ENCODE measurements around the gene SOD3.

The SOD3 gene

DNA sequence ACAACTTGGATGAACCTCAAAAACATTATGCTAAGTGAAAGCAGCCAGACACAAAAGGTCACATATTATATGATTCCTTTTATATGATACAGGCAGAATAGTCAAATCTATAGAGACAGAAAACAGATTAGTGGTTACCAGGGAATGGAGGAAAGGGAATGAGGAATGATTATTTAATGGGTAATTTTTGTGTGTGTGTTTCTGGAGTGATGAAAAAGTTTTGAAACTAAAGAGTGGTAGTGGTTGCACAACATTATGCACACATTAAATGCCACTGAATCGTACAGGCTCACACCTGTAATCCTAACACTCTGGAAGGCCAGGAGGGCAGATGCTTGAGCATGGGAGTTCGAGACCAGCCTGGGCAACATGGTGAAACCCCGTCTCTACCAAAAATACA, 19.6 kb upstream of the SOD3 start:
- DNase-seq: no peak

DNA sequence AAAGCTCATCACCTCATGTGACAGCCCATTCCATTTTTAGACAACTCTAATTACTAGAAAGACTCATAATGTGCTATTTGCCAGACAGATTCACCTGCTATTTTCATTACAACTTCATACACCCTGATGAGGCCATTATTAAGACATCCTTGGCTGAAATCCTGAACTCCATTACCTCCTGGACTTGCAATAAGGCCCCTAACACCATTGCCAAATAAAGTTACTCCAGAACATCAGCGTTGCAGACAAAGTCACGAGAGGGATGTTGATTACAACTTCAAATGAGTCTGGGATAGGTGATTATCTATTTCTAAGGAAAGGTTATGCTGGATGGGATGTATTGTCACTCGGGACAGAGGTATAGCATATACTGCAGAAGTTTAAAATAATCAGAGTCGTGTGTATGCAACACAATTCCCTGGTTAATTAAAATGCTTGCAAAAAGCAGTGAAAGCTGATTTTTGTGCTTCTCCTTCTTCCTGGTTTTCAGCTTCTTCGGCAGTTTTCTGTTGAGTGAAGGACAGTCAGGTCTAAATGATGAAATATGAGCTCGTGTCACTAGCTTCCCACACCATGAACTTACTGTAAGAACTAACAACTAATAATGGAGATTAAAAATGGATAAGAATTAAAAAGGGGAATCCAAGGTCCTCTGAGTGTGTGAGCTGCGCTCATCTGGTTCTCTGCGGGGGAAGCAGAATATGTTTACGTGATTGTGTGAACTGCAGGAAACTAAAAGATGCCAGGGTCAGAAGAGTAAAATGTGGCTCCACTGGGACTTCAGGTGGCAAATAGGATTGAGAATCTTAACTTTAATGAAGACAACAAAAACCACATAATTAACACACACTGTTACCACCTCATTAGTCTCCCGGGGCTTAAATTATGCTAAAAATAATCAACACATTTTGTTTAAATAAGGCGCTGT, 17.6 kb upstream of the SOD3 start:
- no peak for DNase-seq

DNA sequence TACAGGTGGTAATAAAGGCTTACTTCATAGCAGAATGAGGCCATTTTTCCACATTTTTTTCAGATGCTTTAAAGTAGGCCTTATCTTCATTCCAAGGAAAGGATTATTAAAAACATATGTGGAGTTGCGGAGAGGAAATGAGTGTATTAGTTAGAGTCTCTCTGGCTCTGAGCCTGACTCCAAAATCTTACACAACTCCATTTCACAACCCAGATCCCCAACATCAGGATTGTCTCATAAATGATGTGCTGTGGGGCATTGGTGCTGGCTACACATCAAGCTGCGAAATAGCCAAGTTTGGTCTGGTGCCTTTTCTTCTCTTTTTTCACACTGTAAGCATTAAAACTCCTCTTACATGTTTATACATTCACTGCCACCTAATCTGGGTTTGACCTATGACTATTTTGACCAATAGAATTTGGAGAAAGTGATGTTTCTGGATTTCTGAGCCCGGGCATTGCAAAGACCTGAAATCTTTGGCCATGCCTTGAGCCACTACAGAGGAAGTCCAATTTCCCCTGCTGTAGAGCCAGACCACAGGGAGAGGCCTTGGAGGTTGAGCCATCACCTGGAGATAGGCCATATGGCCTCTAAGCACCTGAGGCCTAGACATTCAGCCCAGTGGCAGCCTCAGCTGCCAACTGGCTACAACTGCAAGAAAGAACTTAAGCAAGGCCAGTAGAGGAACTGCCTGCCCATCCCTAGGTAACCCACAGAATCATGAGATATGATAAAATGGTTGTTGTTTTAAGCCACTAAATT, 16.7 kb upstream of the SOD3 start:
- no peak for DNase-seq

DNA sequence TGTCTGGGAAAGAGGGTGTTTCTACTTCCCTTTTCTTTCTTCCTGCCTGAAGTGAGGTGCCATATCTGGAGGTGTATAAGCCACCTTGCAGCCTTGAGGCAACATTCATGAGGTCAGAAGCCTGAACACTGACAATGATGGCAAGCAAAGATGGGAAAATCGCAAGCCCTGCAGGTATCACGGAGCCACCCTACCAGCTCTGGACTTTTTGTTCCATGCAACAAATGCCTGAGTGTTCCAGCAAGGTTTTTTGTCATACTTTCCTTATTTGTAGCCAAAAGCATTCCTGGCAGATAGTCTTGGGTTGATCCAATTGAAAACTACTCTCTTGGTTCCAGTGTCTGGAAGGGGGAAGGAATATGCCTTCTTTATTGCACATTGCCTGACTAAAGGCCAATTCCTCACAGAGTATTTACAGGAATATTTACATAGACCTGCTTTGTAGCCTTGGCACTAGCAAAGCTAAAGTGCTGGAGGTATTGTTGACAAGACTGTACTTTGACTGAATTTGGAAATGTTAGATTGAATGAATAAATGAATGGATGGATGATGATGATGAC, 14.4 kb upstream of the SOD3 start:
- no peak for DNase-seq

GRCh38 chr4:24781999-24782745, 13.2 kb upstream of the SOD3 start:
- no peak for DNase-seq

- DNase-seq: no peak
These were observed 11.9 kb upstream of the SOD3 start for GRCh38 chr4:24783506-24783905.

DNA sequence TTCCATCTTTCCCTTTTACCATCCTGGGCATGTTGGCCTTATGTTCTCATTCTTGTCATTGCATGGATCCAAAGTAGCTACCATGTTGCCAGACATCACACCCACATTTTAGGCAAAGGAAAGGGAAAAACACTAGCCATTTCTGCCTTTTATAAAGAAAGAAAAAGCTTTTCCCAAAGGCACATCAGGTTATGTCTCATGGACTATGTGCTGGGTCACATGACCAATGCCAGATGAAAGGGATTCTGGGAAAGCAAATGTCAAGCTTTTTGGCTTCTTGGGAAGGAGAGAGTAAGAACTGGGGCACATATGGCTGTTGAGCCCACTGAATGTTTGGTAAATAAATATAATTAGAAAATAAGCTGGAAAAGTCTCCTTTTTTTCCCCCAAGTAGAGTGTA, 4.3 kb upstream of the SOD3 start:
- DNase-seq: no peak

DNA sequence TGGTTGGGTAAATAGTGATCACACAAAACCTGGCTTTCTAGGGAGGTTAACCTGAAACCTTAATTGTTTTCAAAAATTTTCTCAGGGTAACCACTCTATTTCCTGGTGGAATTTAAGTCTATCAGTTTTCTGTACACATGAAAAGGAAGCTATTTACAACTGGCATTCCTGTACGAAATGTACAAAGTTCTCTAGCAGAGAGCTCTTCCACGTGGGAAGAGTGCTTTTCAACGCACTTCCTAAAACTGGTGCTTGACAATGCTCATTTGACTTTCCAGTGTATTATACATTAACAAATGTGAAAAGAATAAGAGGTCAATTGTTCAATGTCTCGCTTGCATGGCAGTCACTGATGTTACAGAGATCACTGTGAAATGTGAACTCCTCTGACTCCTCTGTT, 2.8 kb upstream of the SOD3 start:
- DNase-seq: no peak

DNA sequence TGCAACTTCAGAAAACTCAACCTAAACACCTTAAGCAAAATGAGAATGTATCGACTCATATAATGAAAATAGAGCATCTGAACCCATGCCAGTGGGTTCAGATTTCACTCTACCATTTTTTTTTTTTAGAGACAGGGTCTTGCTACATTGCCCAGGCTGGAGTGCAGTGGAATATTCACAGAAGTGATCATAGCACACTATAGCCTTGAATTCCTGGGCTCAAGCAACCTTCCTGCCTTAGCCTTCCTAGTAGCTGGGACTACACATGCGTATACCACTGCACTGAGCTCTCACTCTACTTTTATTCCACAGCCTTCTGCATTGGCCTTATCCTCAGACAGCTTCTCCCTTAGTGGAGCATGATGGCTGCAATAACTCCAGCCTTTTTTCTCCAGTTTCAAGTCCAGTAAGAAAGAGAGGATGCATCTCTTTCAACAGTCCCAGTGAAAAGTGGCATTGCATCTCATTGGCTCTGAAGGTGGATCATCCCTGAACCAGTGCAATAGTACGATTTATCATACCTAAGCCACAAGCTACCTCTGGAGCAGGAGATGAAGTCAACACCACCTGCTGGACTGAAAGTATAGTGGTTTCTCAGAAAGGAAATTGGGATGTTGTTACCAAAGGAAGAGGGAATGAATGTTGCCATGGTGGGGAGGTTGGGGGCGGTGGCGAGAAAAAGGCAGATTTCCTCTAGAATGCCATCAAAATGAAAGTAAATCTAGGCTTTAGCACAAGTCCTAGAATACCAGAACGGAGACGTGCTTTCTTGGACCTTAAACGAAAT, 2.0 kb upstream of the SOD3 start:
- DNase-seq: no peak

- no peak for DNase-seq
These were observed 1.3 kb upstream of the SOD3 start for GRCh38 chr4:24794051-24794450.

DNA sequence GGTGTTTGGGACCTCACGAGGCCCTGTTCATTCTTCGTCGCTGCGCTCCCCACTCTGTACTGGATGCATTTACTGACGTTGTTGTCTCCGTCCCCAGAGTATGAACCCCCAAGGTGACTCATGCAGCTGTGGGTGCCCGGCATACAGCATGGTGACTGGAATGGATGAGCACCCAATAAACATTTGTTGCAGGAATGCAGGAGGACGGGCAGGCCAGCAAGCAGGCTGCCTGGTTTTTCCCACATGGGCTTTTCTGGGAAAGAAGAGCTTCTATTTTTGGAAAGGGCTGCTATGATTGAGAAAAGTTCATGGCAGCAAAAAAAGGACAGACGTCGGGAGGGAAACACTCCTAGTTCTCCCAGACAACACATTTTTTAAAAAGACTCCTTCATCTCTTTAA, 893 bp upstream of the SOD3 start:
- DNase-seq: no peak

DNA sequence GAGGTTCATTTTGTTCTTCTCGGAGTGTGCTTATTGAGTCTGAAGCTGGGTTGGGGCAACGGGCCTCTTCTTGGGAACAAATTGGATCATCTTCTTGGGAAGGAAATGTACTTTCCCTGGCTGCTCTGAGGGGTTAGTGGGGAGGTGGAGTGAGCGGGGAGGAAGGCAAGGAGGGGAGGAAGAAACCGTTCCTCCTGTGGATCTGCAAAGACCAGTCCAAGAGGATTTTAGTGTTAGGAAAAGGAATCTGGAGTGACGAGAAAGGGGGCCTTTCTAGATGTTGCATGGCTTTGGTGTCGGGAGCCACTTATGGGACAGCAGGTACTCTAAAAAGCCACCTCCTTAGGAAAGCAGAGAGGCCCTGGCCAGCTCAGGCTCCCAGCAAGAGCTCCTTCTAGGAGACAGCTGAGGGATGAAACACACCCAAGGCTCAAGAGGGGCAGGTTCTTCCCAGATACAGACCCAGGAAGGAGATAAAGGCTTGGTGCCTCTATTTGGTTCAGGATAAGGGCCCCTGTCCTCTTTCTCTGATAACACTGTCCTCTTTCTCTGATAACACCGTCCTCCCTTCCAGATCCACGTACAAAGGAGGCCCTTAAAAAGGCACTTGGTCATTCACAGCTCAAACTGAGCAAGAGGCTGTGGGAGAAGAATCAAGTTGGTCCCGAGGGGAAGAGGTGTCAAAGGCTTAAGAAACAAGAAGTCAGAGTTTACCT, 451 bp downstream of the SOD3 start:
- DNase-seq: no peak

GRCh38 chr4:24796620-24797019, 1.2 kb downstream of the SOD3 start:
- no peak for DNase-seq

DNA sequence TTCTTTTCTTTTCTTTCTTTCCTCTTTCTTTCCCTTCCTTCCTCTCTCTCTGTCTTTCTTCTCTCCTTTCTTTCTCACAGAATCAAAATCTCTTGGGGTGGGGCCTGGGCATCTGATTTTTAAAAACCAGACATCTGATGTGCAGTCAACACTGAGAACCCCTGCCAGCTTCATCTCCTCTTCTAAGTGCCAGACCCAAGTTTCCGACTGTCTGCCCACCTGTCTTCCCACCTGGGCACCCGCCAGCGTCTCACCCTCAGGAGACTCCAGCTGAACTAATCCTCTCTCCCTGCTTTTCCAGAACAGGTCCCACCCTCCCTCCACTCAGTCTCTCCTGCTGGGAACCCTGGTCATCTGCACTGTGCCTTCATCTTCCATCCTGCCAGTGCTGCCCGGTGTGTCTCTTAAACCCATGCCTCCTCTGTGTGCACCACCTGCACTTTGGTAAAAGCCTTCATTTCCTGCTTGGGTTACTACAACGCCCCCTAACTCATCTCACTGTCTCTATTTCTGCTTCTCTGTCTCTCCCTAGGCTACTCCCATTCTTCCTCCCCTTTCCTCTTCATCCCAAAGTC, 2.8 kb downstream of the SOD3 start:
- DNase-seq: no peak

DNA sequence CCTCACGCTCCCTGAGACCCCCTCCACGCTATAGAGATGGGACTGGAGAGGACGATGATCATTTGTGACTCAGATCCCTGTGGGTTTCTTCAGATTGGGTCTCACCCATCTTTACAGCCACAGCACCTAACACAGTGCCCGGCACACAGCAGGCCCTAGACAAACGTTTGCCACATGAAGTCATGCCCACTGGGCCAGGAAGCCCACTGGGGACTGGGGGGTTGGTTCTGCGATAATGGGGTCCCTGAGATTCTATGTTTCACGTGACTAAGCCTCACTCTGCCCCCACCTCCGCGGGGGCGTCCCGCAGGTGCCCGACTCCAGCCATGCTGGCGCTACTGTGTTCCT, 3.8 kb downstream of the SOD3 start:
- no peak for DNase-seq

DNA sequence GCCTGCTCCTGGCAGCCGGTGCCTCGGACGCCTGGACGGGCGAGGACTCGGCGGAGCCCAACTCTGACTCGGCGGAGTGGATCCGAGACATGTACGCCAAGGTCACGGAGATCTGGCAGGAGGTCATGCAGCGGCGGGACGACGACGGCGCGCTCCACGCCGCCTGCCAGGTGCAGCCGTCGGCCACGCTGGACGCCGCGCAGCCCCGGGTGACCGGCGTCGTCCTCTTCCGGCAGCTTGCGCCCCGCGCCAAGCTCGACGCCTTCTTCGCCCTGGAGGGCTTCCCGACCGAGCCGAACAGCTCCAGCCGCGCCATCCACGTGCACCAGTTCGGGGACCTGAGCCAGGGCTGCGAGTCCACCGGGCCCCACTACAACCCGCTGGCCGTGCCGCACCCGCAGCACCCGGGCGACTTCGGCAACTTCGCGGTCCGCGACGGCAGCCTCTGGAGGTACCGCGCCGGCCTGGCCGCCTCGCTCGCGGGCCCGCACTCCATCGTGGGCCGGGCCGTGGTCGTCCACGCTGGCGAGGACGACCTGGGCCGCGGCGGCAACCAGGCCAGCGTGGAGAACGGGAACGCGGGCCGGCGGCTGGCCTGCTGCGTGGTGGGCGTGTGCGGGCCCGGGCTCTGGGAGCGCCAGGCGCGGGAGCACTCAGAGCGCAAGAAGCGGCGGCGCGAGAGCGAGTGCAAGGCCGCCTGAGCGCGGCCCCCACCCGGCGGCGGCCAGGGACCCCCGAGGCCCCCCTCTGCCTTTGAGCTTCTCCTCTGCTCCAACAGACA, 4.4 kb downstream of the SOD3 start:
- DNase-seq: no peak

GRCh38 chr4:24800325-24800895, 5.0 kb downstream of the SOD3 start:
- no peak for DNase-seq

- DNase-seq: no peak
These were observed 5.9 kb downstream of the SOD3 start for GRCh38 chr4:24801136-24801855.

DNA sequence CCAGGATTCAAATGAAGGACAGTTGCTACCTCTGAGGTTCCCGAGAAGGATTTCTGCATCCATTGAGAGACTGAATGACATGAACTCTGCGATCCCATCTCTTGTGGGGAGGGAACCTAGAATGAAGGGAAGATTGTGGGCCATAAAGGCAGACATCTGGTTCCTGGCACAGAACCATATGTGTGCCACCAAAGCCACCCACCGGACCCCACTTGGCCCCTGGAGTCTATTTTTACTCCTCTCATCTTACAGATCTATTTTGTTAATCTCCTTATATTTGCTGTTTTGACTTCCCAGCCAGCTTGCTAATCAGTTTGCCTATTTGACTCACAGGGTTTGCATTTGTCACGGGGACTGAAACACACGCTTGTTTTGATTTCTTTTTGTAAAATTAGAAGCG, 7.3 kb downstream of the SOD3 start:
- DNase-seq: no peak

- peak; percentile 64 for DNase-seq
These were observed 9.7 kb downstream of the SOD3 start for GRCh38 chr4:24805067-24805466.

Data from NCI-H2081 treated with DMSO at 0.1 percent for 48 hours (cell line).